ENCODE measurements around the gene LCOR.

Gene LCOR

DNA sequence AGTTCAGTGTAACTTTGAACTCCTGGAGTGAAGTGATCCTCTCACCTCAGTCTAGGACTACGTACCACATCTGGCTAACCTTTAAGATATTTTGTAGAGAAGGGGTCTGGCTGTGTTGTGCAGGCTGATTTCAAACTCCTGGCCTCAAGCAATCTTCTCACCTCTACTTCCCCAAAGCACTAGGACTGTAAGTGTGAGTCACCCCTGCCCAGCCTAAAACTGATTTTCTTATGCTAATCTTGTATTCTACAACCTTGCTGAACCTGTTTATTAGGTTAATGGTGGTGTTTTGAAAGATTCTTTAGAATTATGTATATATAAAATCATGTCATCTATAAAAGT is 58.0 kb downstream of the LCOR start:
- Histone ChIP-seq H3K4me3 (ENCODE audit: low read length in 2 of 2) (no peak overlapping the region), H3K36me3 (ENCODE audit: control insufficient read depth in 2 of 2, insufficient read depth in 2 of 2, low read length in 2 of 2) (peaks cover 0 to 2% of the 10 kb centered on the region in 2 donors), H3K27ac (ENCODE audit: low read length) (no peak overlapping the region), H3K27me3 (ENCODE audit: control insufficient read depth in 1 of 2, insufficient read depth in 2 of 2, low read length in 2 of 2) (no peaks in the 10 kb centered on the region), H3K9me3 (ENCODE audit: control insufficient read depth in 2 of 2, low read length in 2 of 2) (peaks cover 0 to 5% of the 10 kb centered on the region in 2 donors), H3K4me1 (ENCODE audit: control insufficient read depth, insufficient read depth, low read length) (no peaks in the 10 kb centered on the region), H3K9ac (ENCODE audit: low read length in 2 of 2) (no peak overlapping the region)

GRCh38 chr10:96890580-96890979 is 58.5 kb downstream of the LCOR start:
- H3K27me3 ChIP-seq (ENCODE audit: control insufficient read depth in 1 of 2, insufficient read depth in 2 of 2, low read length in 2 of 2) = no peaks in the 10 kb centered on the region

DNA sequence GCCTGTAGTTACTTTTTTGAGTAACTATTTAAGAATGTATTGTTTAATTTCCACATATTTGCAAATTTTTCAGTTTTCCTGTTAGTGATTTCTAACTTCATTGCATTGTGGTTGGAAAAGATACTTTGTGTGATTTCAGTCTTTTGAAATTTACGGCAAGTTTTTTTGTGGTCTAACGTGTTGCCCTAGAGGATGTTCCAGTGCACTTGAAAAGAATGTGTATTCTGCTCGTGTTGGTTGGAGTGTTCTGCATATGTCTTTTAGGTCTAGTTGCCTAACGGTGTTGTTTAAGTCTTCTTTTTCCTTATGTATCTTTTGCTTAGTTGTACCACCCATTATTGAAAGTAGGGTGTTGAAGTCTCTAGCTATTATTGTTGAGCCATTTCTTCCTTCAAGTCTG is 59.7 kb downstream of the LCOR start:
- Histone ChIP-seq H3K9ac (ENCODE audit: low read length in 2 of 2) (no peak overlapping the region), H3K27ac (ENCODE audit: low read length) (no peak overlapping the region), H3K4me3 (ENCODE audit: low read length in 2 of 2) (no peak overlapping the region), H3K9me3 (ENCODE audit: control insufficient read depth in 2 of 2, low read length in 2 of 2) (peaks cover 0 to 5% of the 10 kb centered on the region in 2 donors), H3K4me1 (ENCODE audit: control insufficient read depth, insufficient read depth, low read length) (no peaks in the 10 kb centered on the region), H3K27me3 (ENCODE audit: control insufficient read depth in 1 of 2, insufficient read depth in 2 of 2, low read length in 2 of 2) (no peaks in the 10 kb centered on the region), H3K36me3 (ENCODE audit: control insufficient read depth in 2 of 2, insufficient read depth in 2 of 2, low read length in 2 of 2) (peaks cover 0 to 2% of the 10 kb centered on the region in 2 donors)

More at GRCh38 chr10:96890580-96890979, 58.5 kb downstream of the LCOR start:
- H3K4me3 ChIP-seq (ENCODE audit: low read length in 2 of 2) = no peak overlapping the region
- H3K36me3 ChIP-seq (ENCODE audit: control insufficient read depth in 2 of 2, insufficient read depth in 2 of 2, low read length in 2 of 2) = peaks cover 0 to 2% of the 10 kb centered on the region in 2 donors
- no peak overlapping the region for H3K27ac ChIP-seq (ENCODE audit: low read length)
- H3K9ac ChIP-seq (ENCODE audit: low read length in 2 of 2) = no peak overlapping the region
- no peaks in the 10 kb centered on the region for H3K4me1 ChIP-seq (ENCODE audit: control insufficient read depth, insufficient read depth, low read length)
- H3K9me3 ChIP-seq (ENCODE audit: control insufficient read depth in 2 of 2, low read length in 2 of 2) = peaks cover 0 to 5% of the 10 kb centered on the region in 2 donors

GRCh38 chr10:96895662-96896424 is 63.7 kb downstream of the LCOR start:
- Histone ChIP-seq H3K4me1 (ENCODE audit: control insufficient read depth, insufficient read depth, low read length) (no peaks in the 10 kb centered on the region), H3K9me3 (ENCODE audit: control insufficient read depth in 2 of 2, low read length in 2 of 2) (peaks cover 0 to 5% of the 10 kb centered on the region in 2 donors), H3K27me3 (ENCODE audit: control insufficient read depth in 1 of 2, insufficient read depth in 2 of 2, low read length in 2 of 2) (no peaks in the 10 kb centered on the region), H3K4me3 (ENCODE audit: low read length in 2 of 2) (no peak overlapping the region), H3K27ac (ENCODE audit: low read length) (no peak overlapping the region), H3K36me3 (ENCODE audit: control insufficient read depth in 2 of 2, insufficient read depth in 2 of 2, low read length in 2 of 2) (no peaks in the 10 kb centered on the region), H3K9ac (ENCODE audit: low read length in 2 of 2) (no peak overlapping the region)

DNA sequence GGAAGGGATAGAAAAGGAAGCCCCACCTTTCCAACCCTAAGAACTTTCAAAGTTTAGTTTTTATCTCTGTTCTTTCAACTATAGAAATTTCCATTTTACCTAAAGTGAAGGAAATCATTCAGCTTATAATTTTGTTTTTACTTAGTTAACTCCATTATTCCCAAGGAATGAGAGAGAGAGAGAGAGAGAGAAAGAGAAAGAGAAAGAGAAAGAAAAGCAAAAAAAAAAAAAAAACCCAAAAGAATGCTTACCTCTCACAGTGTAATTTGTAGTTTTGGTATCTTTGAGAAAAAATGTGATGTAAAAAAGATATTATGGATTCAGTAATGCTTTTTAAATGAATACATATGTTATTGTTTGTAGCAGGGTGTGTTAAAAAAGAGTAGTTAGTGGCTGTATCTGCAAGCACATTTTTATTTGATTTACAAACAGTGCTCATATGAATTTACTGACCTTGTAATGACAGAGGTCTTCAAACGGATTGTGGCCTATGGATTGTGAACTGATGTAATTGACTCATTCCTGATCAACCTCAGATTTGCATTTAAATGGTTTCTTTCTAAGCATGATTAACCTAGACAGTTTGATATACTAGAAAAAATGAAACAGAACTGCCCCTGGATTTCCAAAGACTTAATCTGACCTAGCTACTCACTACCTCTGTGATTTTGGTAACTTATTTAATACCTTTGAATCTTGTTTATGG is 64.9 kb downstream of the LCOR start:
- no peaks in the 10 kb centered on the region for H3K27me3 ChIP-seq (ENCODE audit: control insufficient read depth in 1 of 2, insufficient read depth in 2 of 2, low read length in 2 of 2)
- H3K9me3 ChIP-seq (ENCODE audit: control insufficient read depth in 2 of 2, low read length in 2 of 2) = peaks cover 0 to 7% of the 10 kb centered on the region in 2 donors
- H3K4me3 ChIP-seq (ENCODE audit: low read length in 2 of 2) = no peak overlapping the region
- no peaks in the 10 kb centered on the region for H3K4me1 ChIP-seq (ENCODE audit: control insufficient read depth, insufficient read depth, low read length)
- H3K27ac ChIP-seq (ENCODE audit: low read length) = no peak overlapping the region
- no peak overlapping the region for H3K9ac ChIP-seq (ENCODE audit: low read length in 2 of 2)
- H3K36me3 ChIP-seq (ENCODE audit: control insufficient read depth in 2 of 2, insufficient read depth in 2 of 2, low read length in 2 of 2) = no peaks in the 10 kb centered on the region

DNA sequence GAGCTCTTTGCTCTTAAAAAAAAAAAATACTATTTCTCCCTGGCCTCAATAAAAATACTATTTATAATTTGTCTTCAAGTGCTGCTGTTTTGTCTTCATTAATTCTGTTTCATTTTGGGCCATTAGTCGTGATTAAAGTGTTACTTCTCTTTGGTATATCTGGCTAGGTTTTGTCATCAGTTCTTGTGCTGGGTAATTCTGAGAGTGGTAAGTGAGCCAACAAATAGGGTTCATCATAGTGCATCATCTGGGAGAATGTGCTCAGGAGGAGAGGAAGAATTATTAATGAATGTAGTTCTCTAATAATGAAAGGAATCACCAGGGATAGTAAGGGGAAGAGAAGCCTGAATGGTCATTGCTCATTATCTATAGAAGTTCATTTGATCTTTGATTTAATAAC is 70.0 kb downstream of the LCOR start:
- no peaks in the 10 kb centered on the region for H3K36me3 ChIP-seq (ENCODE audit: control insufficient read depth in 2 of 2, insufficient read depth in 2 of 2, low read length in 2 of 2)
- no peaks in the 10 kb centered on the region for H3K4me1 ChIP-seq (ENCODE audit: control insufficient read depth, insufficient read depth, low read length)
- H3K9ac ChIP-seq (ENCODE audit: low read length in 2 of 2) = no peak overlapping the region
- H3K9me3 ChIP-seq (ENCODE audit: control insufficient read depth in 2 of 2, low read length in 2 of 2) = peaks cover 0 to 2% of the 10 kb centered on the region in 2 donors
- H3K27me3 ChIP-seq (ENCODE audit: control insufficient read depth in 1 of 2, insufficient read depth in 2 of 2, low read length in 2 of 2) = no peaks in the 10 kb centered on the region
- no peak overlapping the region for H3K4me3 ChIP-seq (ENCODE audit: low read length in 2 of 2)
- no peak overlapping the region for H3K27ac ChIP-seq (ENCODE audit: low read length)

DNA sequence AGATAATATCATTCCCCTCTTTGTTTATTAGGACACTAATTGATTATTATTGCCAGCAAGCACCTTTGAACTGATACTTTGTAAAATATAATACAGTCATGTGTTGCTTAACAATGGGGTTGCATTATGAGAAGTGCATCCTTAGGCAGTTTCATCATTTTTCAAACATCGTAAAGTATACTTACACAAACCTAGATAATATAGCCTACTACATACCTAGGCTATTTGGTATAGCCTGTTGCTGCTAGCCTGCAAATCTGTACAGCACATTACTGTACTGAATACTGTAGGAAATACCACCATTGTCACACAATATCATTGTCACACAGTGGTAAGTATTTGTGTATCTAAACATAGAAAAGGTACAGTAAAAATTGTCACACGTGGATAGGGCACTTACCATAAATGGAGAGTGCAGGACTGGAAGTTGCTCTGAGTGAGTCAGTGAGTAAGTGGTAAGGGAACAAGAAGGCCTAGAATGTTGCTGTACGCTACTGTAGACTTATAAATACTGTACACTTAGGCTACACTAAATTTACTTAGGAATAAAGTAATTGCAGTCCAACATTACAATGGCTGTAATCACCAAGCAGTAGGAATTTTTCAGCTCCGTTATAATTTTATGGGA is 70.7 kb downstream of the LCOR start:
- Histone ChIP-seq H3K9me3 (ENCODE audit: control insufficient read depth in 2 of 2, low read length in 2 of 2) (peaks cover 0 to 2% of the 10 kb centered on the region in 2 donors), H3K36me3 (ENCODE audit: control insufficient read depth in 2 of 2, insufficient read depth in 2 of 2, low read length in 2 of 2) (no peaks in the 10 kb centered on the region), H3K9ac (ENCODE audit: low read length in 2 of 2) (no peak overlapping the region), H3K27me3 (ENCODE audit: control insufficient read depth in 1 of 2, insufficient read depth in 2 of 2, low read length in 2 of 2) (no peaks in the 10 kb centered on the region), H3K4me1 (ENCODE audit: control insufficient read depth, insufficient read depth, low read length) (no peaks in the 10 kb centered on the region), H3K27ac (ENCODE audit: low read length) (no peak overlapping the region), H3K4me3 (ENCODE audit: low read length in 2 of 2) (no peak overlapping the region)

DNA sequence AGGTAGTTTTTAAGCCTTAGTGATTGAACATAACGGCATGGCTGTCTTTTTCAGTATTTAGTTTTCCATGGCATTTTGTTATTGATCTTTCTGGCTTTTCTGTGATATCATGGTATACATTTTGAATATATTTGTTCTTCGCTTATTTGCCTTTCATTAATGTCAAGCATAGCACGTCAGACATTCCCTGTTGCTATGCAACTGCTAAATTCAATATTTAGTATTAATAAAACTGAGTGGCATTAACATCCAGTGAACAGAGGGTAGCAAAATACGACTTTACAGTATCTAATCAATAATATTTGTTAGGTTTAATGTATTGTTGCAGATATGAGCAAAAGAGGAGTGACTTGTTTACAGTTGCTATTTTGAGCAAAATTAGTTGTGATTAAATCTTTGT is 72.5 kb downstream of the LCOR start:
- no peaks in the 10 kb centered on the region for H3K36me3 ChIP-seq (ENCODE audit: control insufficient read depth in 2 of 2, insufficient read depth in 2 of 2, low read length in 2 of 2)
- H3K27me3 ChIP-seq (ENCODE audit: control insufficient read depth in 1 of 2, insufficient read depth in 2 of 2, low read length in 2 of 2) = no peaks in the 10 kb centered on the region
- no peak overlapping the region for H3K4me3 ChIP-seq (ENCODE audit: low read length in 2 of 2)
- H3K9ac ChIP-seq (ENCODE audit: low read length in 2 of 2) = no peak overlapping the region
- H3K27ac ChIP-seq (ENCODE audit: low read length) = no peak overlapping the region
- peaks cover 0 to 2% of the 10 kb centered on the region in 2 donors for H3K9me3 ChIP-seq (ENCODE audit: control insufficient read depth in 2 of 2, low read length in 2 of 2)
- no peaks in the 10 kb centered on the region for H3K4me1 ChIP-seq (ENCODE audit: control insufficient read depth, insufficient read depth, low read length)

- no peaks in the 10 kb centered on the region for H3K9me3 ChIP-seq (ENCODE audit: control insufficient read depth in 2 of 2, low read length in 2 of 2)
- no peaks in the 10 kb centered on the region for H3K4me1 ChIP-seq (ENCODE audit: control insufficient read depth, insufficient read depth, low read length)
- H3K27ac ChIP-seq (ENCODE audit: low read length) = no peak overlapping the region
- H3K27me3 ChIP-seq (ENCODE audit: control insufficient read depth in 1 of 2, insufficient read depth in 2 of 2, low read length in 2 of 2) = no peaks in the 10 kb centered on the region
- H3K4me3 ChIP-seq (ENCODE audit: low read length in 2 of 2) = no peak overlapping the region
- no peak overlapping the region for H3K9ac ChIP-seq (ENCODE audit: low read length in 2 of 2)
- no peaks in the 10 kb centered on the region for H3K36me3 ChIP-seq (ENCODE audit: control insufficient read depth in 2 of 2, insufficient read depth in 2 of 2, low read length in 2 of 2)
Observed at GRCh38 chr10:96906864-96907263, 74.8 kb downstream of the LCOR start.

DNA sequence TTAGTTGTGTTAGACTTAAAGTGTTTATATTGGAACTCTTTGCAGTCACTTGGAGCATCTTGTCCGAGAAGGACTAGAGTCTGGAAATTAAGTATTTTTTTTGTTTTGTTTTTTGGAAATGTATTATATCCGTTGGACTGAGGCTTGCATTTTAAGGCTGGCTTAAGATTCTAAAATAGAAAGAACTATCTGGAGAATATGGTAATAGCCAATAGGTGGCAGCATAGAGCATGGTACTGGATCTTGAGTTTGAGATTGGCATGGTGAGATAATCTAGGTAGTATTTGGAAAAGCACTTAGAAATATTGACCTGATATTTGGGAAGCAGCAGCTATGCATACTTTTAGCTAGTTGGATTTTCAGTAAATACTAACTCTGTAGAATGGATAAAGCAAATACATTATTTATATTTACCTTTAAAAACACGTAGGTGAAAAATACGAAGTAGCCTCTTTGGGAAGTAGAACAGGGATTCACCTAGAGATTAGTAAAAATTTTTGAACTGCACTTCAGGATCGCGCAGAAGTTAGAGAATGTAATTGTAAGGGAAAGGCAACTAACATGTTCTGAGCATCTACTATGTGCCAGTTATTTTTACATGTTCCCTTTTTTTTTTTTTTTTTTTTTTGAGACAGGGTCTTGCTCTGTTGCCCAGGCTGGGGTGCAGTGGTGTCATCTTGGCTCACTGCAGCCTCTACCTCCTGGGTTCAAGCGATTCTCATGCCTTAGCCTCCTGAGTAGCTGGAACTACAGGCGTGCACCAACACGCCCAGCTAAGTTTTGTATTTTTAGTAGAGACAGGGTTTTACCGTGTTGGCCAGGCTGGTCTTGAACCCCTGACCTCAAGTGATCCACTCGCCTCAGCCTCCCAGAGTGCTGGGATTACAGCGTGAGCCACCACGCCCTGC is 78.6 kb downstream of the LCOR start:
- H3K9me3 ChIP-seq (ENCODE audit: control insufficient read depth in 2 of 2, low read length in 2 of 2) = no peaks in the 10 kb centered on the region
- no peaks in the 10 kb centered on the region for H3K4me1 ChIP-seq (ENCODE audit: control insufficient read depth, insufficient read depth, low read length)
- no peak overlapping the region for H3K4me3 ChIP-seq (ENCODE audit: low read length in 2 of 2)
- peaks cover 0 to 7% of the 10 kb centered on the region in 2 donors for H3K36me3 ChIP-seq (ENCODE audit: control insufficient read depth in 2 of 2, insufficient read depth in 2 of 2, low read length in 2 of 2)
- H3K27me3 ChIP-seq (ENCODE audit: control insufficient read depth in 1 of 2, insufficient read depth in 2 of 2, low read length in 2 of 2) = no peaks in the 10 kb centered on the region
- no peak overlapping the region for H3K9ac ChIP-seq (ENCODE audit: low read length in 2 of 2)
- H3K27ac ChIP-seq (ENCODE audit: low read length) = no peak overlapping the region

All from stomach smooth muscle (tissue), 2 donors.